ENCODE results near the gene FAM20C.

Gene FAM20C

GRCh38 chr7:245574-246295 is 53.4 kb downstream of the FAM20C start:
- no peak for DNase-seq (ENCODE audit: low spot score)

- DNase-seq (ENCODE audit: low spot score), result no peak
Observed at GRCh38 chr7:246451-246850, 54.1 kb downstream of the FAM20C start.

GRCh38 chr7:247181-247580 is 54.8 kb downstream of the FAM20C start:
- DNase-seq (ENCODE audit: low spot score), result no peak

GRCh38 chr7:247636-248035 is 55.3 kb downstream of the FAM20C start:
- no peak for DNase-seq (ENCODE audit: low spot score)

GRCh38 chr7:248732-249435 is 56.5 kb downstream of the FAM20C start:
- DNase-seq (ENCODE audit: low spot score), result no peak

GRCh38 chr7:249989-250388 is 57.6 kb downstream of the FAM20C start:
- no peak for DNase-seq (ENCODE audit: low spot score)

- DNase-seq (ENCODE audit: low spot score), result no peak
Observed at GRCh38 chr7:250523-250922, 58.2 kb downstream of the FAM20C start.

- DNase-seq (ENCODE audit: low spot score), result no peak
Observed at GRCh38 chr7:251005-251404, 58.6 kb downstream of the FAM20C start.

- DNase-seq (ENCODE audit: low spot score), result no peak
Observed at GRCh38 chr7:251446-252175, 59.2 kb downstream of the FAM20C start.

GRCh38 chr7:252216-252965 is 60.0 kb downstream of the FAM20C start:
- no peak for DNase-seq (ENCODE audit: low spot score)

GRCh38 chr7:252981-253380 is 60.6 kb downstream of the FAM20C start:
- DNase-seq (ENCODE audit: low spot score), result no peak

GRCh38 chr7:253581-254336 is 61.4 kb downstream of the FAM20C start:
- DNase-seq (ENCODE audit: low spot score), result no peak

GRCh38 chr7:254337-255037 is 62.1 kb downstream of the FAM20C start:
- no peak for DNase-seq (ENCODE audit: low spot score)

- DNase-seq (ENCODE audit: low spot score), result no peak
Observed at GRCh38 chr7:255038-255435, 62.7 kb downstream of the FAM20C start.

- no peak for DNase-seq (ENCODE audit: low spot score)
Observed at GRCh38 chr7:255721-256361, 63.5 kb downstream of the FAM20C start.

GRCh38 chr7:256461-256940 is 64.1 kb downstream of the FAM20C start:
- no peak for DNase-seq (ENCODE audit: low spot score)

- DNase-seq (ENCODE audit: low spot score), result no peak
Observed at GRCh38 chr7:256981-257646, 64.7 kb downstream of the FAM20C start.

GRCh38 chr7:257647-257992 is 65.2 kb downstream of the FAM20C start:
- no peak for DNase-seq (ENCODE audit: low spot score)

GRCh38 chr7:258476-259190 is 66.3 kb downstream of the FAM20C start:
- no peak for DNase-seq (ENCODE audit: low spot score)
